Vagina (tissue), 2 donors: ENCODE measurements around the gene NEK8.
"Not testable (repeated sequence)": the region's sequence is repeated elsewhere in the genome, so short reads cannot be mapped to it uniquely, and the experiment has no call there.

Source experiments
- POLR2A ChIP-seq, 2 donors: fragments of 450-650 bp; IDR thresholded peaks; one replicate each; pipeline ENCODE4 v1.6.1; 2017; ENCODE audit warnings: antibody characterized with exemption in 2 of 2, mild to moderate bottlenecking in 2 of 2, moderate library complexity in 2 of 2
- POLR2AphosphoS5 ChIP-seq, 2 donors: sonication (generic); formaldehyde crosslinking; IDR thresholded peaks; one replicate each; pipeline ENCODE4 v1.9.0; 2017; ENCODE audit warnings: antibody characterized with exemption in 2 of 2, mild to moderate bottlenecking in 2 of 2, low read depth in 1 of 2; ENCODE audit not compliant: insufficient read depth in 1 of 2
- TF ChIP-seq, protein P1 (sequence below), 3 experiments: fragments of 450-650 bp in 2 of 3; fragments of 200-600 bp in 1 of 3; sonication (generic) in 1 of 3; IDR thresholded peaks; one replicate each; pipeline ENCODE4 v1.5.1; 2017 to 2019; ENCODE audit warnings: antibody characterized with exemption in 3 of 3, mild to moderate bottlenecking in 2 of 3, moderate library complexity in 2 of 3

GRCh38 chr17:28723836-28724499, 4.6 kb upstream of the NEK8 start:
- TF ChIP-seq, protein P1, sequence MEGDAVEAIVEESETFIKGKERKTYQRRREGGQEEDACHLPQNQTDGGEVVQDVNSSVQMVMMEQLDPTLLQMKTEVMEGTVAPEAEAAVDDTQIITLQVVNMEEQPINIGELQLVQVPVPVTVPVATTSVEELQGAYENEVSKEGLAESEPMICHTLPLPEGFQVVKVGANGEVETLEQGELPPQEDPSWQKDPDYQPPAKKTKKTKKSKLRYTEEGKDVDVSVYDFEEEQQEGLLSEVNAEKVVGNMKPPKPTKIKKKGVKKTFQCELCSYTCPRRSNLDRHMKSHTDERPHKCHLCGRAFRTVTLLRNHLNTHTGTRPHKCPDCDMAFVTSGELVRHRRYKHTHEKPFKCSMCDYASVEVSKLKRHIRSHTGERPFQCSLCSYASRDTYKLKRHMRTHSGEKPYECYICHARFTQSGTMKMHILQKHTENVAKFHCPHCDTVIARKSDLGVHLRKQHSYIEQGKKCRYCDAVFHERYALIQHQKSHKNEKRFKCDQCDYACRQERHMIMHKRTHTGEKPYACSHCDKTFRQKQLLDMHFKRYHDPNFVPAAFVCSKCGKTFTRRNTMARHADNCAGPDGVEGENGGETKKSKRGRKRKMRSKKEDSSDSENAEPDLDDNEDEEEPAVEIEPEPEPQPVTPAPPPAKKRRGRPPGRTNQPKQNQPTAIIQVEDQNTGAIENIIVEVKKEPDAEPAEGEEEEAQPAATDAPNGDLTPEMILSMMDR (IDR thresholded peaks at IDR 0.05), result not testable (repeated sequence)
- TF ChIP-seq POLR2A (IDR thresholded peaks at IDR 0.05); POLR2AphosphoS5 (IDR thresholded peaks at IDR 0.05; ENCODE audit: insufficient read depth in 1 of 2, low read depth in 1 of 2): not testable (repeated sequence)
